NB4 (cell line): ENCODE results near the gene CRIP2.

Experiments used
- DNase-seq: peaks from one replicate; pipeline ENCODE4 v3.0.0; 2010; ENCODE audit warnings: low read depth
- H3K4me3 ChIP-seq: one replicate; pipeline ENCODE4 v1.5.1; 2011; ENCODE audit warnings: mild to moderate bottlenecking, low read depth, low read length, moderate library complexity
- MYC ChIP-seq: IDR thresholded peaks from 2 replicates; pipeline ENCODE4 v1.6.1; 2011; ENCODE audit warnings: low read depth, low read length
- POLR2A ChIP-seq: IDR thresholded peaks from 2 replicates; pipeline ENCODE4 v1.6.1; 2011; ENCODE audit warnings: mild to moderate bottlenecking; ENCODE audit not compliant: insufficient read length; ENCODE audit errors: extremely low read depth
- TF ChIP-seq, protein P1 (sequence below): IDR thresholded peaks from one replicate; pipeline ENCODE4 v1.5.1; 2012; ENCODE audit warnings: low read depth, low read length
- TF ChIP-seq, protein P2 (sequence below): IDR thresholded peaks from 2 replicates; pipeline ENCODE4 v1.6.1; 2011; ENCODE audit warnings: low read depth, low read length

The CRIP2 gene

DNA sequence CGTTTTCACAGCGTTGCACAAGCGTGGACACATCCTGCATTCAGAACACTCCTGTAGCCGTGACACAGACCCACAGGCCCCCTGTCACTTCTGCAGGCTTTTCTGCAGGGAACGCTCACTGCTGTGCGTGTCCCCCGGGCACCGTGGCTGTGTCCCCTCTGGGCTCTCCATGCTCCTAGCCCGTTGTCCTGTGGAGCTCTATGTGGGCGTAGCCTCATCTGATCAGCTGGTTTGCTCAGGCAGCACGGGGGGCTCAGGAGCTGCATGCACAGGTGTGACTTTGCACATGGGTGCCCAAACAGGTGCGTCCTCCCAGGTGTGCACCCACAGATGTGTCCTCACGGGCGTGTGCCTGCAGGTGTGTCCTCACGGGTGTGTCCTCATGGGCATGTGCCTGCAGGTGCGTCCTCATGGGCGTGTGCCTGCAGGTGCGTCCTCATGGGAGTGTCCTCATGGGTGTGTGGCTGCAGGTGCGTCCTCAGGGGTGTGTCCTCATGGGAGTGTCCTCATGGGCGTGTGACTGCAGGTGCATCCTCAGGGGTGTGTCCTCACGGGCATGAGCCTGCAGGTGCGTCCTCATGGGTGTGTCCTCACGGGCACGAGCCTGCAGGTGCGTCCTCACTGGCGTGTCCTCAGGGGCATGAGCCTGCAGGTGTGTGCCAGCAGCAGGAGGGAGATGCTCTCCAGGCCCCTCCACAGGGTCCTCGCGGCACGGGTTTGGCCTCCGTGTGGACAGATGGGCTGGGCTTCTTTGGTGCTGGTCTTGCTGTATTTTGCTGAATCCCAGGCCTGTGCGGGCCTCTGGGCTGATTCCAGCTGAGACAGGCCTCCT, 37.5 kb upstream of the CRIP2 start:
- TF ChIP-seq, protein P1, sequence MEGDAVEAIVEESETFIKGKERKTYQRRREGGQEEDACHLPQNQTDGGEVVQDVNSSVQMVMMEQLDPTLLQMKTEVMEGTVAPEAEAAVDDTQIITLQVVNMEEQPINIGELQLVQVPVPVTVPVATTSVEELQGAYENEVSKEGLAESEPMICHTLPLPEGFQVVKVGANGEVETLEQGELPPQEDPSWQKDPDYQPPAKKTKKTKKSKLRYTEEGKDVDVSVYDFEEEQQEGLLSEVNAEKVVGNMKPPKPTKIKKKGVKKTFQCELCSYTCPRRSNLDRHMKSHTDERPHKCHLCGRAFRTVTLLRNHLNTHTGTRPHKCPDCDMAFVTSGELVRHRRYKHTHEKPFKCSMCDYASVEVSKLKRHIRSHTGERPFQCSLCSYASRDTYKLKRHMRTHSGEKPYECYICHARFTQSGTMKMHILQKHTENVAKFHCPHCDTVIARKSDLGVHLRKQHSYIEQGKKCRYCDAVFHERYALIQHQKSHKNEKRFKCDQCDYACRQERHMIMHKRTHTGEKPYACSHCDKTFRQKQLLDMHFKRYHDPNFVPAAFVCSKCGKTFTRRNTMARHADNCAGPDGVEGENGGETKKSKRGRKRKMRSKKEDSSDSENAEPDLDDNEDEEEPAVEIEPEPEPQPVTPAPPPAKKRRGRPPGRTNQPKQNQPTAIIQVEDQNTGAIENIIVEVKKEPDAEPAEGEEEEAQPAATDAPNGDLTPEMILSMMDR = no peak
- TF ChIP-seq MYC (no peak), POLR2A (no peak)
- TF ChIP-seq, protein P2, sequence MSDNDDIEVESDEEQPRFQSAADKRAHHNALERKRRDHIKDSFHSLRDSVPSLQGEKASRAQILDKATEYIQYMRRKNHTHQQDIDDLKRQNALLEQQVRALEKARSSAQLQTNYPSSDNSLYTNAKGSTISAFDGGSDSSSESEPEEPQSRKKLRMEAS = no peak
- DNase-seq = no peak
- H3K4me3 ChIP-seq = no peak overlapping the region

DNA sequence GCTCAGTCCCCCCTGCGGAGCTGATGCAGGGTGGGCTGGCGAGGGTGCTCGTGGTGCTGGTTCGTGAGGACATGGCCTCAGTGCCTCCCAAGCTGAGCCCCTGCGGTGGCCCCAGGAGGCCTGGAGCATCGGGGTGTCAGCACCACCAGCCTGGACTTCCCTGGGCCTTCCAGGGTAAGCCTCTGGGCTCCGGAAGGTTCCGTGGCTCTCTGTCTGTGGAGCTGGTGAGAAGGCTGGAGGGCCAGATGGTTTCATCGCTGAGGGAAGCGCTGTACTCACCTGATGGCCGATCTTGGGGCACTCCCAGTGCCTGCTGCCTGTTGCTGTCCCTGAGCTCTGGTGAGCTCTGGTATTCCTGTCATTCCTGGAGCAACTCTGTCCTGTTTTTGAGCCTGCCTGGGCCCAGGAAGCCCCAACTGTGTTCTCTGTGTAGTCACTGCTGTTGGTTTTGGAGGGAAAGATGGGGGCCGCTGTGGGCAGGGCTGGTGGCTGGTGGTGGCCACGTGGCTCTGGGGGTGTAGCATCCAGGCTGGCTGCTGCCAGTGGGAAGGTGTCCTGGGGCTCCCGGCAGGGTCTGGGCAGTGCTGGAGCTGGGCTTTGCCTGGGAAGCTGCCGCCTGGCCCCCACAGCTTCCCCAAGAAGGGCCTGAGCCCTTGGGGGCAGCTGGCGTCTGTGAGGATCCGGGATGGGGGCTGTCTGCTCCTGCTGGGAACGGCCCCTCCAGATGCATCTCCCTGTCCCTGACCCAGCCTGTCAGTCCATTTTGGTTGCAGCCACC, 36.7 kb upstream of the CRIP2 start:
- DNase-seq = no peak
- TF ChIP-seq, protein P2 = no peak
- TF ChIP-seq MYC = no peak
- TF ChIP-seq, protein P1 = no peak
- TF ChIP-seq POLR2A = no peak

DNA sequence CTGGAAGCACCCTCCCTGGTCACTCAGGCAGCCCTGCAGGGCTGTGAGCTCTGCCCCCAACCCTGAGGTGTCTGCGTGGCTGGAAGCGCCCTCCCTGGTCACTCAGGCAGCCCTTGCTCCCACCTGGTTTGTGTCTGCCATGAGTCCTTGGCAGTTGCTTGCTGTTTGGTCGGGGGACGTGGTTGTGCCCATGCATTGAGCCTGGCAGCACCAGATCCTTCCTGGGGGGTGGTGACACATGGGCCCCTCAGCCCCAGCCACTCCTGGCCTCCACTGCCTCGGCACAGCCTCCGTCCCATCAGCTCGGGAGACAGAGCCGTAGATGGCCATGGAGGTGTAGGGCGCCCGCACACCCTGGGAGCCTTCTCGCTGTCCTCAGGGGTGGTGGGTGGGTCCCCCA, 35.4 kb upstream of the CRIP2 start:
- no peak overlapping the region for H3K4me3 ChIP-seq
- TF ChIP-seq POLR2A (no peak), MYC (no peak)
- TF ChIP-seq, protein P1 = no peak
- TF ChIP-seq, protein P2 = no peak
- no peak for DNase-seq

More for the DNA sequence above, 36.7 kb upstream of the CRIP2 start:
- H3K4me3 ChIP-seq = no peak overlapping the region

DNA sequence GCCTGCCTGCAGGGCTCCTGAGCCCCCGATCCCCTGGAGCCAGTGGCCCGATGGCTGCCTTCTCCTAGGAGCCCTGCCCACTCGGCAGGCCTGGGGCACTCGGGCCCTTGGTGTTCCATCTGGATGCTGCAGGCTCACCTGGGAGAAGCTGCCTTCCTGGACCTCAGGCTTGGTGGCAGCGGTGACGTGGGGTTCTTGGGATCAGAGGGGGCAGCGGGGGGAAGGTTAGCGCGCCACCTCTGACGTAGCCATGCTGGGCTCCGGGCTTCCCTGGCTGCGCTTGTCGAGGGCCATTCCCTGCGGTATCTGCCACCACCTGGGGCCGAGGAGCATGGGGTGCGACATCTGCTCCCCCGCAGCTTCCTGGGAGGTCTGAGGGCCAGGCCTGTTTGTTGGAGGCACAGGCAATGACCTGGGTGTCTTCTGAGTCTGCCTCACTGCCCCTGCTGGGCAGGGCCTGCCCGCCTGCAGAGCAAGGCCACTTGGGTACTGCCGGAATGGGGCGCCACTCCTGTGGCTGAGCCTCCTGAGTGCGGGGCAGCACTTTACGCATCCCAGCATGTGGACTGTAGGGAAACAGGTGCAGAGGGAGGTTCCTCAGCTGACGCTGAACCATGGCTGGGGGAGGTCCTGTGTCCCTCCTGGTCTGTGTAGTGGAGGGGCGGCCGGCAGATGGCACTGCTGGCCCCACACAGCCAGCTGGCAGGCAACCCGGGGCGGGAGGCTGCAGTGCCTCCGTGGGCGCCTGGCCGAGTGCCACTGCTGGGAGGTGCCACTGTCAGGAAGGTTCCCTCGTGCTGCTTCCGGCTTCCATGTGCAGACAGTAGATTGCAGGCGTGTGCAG, 34.7 kb upstream of the CRIP2 start:
- DNase-seq = no peak
- TF ChIP-seq POLR2A = no peak
- TF ChIP-seq, protein P2 = no peak
- TF ChIP-seq, protein P1 = no peak
- no peak for TF ChIP-seq MYC
- H3K4me3 ChIP-seq = no peak overlapping the region

DNA sequence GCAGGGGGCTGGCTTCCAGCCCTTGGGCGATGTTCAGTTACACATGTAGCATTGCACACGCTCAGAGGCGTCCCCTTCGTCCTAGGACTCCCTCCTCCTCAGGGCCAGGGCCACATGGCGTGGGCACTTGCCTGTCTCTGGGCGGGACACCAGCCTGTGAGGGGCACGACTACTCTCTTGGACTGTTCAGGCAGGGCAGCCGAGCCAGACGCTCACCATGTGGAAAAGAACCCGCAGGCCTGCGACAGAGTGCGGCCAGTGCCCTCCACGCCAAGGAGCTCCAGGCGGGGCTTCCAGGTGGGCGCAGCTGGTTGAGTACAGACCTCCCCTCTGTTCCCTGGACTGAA, 34.1 kb upstream of the CRIP2 start:
- H3K4me3 ChIP-seq = no peak overlapping the region
- DNase-seq = no peak
- TF ChIP-seq MYC (no peak), POLR2A (no peak)
- TF ChIP-seq, protein P2 = no peak
- TF ChIP-seq, protein P1 = no peak
